GM12878 (cell line): ENCODE data around the gene PRDM15.

Source experiments
- TF ChIP-seq, protein P1 (sequence below), 3 experiments: IDR thresholded peaks in 2 of 3; conservative IDR thresholded peaks in 1 of 3; 2 replicates each; pipeline ENCODE4 v1.5.1; 2011; ENCODE audit warnings: low read depth in 3 of 3, low read length in 3 of 3, mild to moderate bottlenecking in 3 of 3, control low read depth in 2 of 3, moderate library complexity in 2 of 3, inconsistent platforms in 1 of 3, mixed read lengths in 1 of 3; ENCODE audit not compliant: control insufficient read depth in 2 of 3, insufficient read depth in 1 of 3; ENCODE audit errors: extremely low read depth in 1 of 3
- TF ChIP-seq, protein P2 (sequence below): IDR thresholded peaks from 2 replicates; pipeline ENCODE4 v1.6.1; 2011; ENCODE audit warnings: low read depth, mild to moderate bottlenecking, low read length, moderate library complexity, borderline replicate concordance; ENCODE audit errors: extremely low read depth

- TF ChIP-seq, protein P1, sequence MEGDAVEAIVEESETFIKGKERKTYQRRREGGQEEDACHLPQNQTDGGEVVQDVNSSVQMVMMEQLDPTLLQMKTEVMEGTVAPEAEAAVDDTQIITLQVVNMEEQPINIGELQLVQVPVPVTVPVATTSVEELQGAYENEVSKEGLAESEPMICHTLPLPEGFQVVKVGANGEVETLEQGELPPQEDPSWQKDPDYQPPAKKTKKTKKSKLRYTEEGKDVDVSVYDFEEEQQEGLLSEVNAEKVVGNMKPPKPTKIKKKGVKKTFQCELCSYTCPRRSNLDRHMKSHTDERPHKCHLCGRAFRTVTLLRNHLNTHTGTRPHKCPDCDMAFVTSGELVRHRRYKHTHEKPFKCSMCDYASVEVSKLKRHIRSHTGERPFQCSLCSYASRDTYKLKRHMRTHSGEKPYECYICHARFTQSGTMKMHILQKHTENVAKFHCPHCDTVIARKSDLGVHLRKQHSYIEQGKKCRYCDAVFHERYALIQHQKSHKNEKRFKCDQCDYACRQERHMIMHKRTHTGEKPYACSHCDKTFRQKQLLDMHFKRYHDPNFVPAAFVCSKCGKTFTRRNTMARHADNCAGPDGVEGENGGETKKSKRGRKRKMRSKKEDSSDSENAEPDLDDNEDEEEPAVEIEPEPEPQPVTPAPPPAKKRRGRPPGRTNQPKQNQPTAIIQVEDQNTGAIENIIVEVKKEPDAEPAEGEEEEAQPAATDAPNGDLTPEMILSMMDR (IDR thresholded peaks at IDR 0.05 in 2 of 3, conservative IDR thresholded peaks at IDR 0.05 in 1 of 3; ENCODE audit: control insufficient read depth in 2 of 3, extremely low read depth in 1 of 3, insufficient read depth in 1 of 3, low read depth in 3 of 3, low read length in 3 of 3), result no peak
- TF ChIP-seq, protein P2, sequence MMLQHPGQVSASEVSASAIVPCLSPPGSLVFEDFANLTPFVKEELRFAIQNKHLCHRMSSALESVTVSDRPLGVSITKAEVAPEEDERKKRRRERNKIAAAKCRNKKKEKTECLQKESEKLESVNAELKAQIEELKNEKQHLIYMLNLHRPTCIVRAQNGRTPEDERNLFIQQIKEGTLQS, result no peak
These were observed 47.1 kb downstream of the PRDM15 start for GRCh38 chr21:41831866-41832595.
